Heart left ventricle (tissue), 16 donors: ENCODE measurements around the gene GABPA. TPM values are rescaled to one million over a fixed set of nuclear protein-coding genes. Genes with fewer than 3 reads are reported as not detected.

Source experiments
- ATAC-seq, 4 donors: fragments of 200-7000 bp; cut with Tn5 transposase; one replicate each; pipeline ENCODE4 v1.9.1; 2020 to 2022; ENCODE audit warnings: moderate library complexity in 4 of 4, mild to moderate bottlenecking in 3 of 4, moderate number of reproducible peaks in 1 of 4
- DNase-seq, 5 donors: peaks; one replicate each; pipeline ENCODE4 v3.0.0-alpha.2; 2020
- H3K27ac ChIP-seq, 12 donors: fragments of 200-600 bp; sonication (generic) in 4 of 12; one replicate each; pipeline versions ENCODE4 v1.5.0 to v1.8.0; 2016 to 2022; ENCODE audit warnings: mild to moderate bottlenecking in 2 of 12
- H3K27me3 ChIP-seq, 9 donors: fragments of 200-600 bp; sonication (generic) in 2 of 9; one replicate each; pipeline versions ENCODE4 v1.5.1 to v1.8.0; 2016 to 2022; ENCODE audit warnings: mild to moderate bottlenecking in 3 of 9
- H3K36me3 ChIP-seq, 9 donors: fragments of 200-600 bp; sonication (generic) in 2 of 9; one replicate each; pipeline versions ENCODE4 v1.5.0 to v1.8.0; 2018 to 2022; ENCODE audit warnings: mild to moderate bottlenecking in 2 of 9
- H3K4me1 ChIP-seq, 12 donors: fragments of 200-600 bp; sonication (generic) in 4 of 12; one replicate each; pipeline versions ENCODE4 v1.5.0 to v1.8.0; 2016 to 2022; ENCODE audit warnings: mild to moderate bottlenecking in 3 of 12
- H3K4me3 ChIP-seq, 12 donors: fragments of 200-600 bp; sonication (generic) in 4 of 12; one replicate each; pipeline versions ENCODE4 v1.5.0 to v1.8.0; 2017 to 2022; ENCODE audit warnings: mild to moderate bottlenecking in 9 of 12, moderate library complexity in 4 of 12
- H3K9me3 ChIP-seq, 12 donors: fragments of 200-600 bp; sonication (generic) in 4 of 12; one replicate each; pipeline versions ENCODE4 v1.5.0 to v1.8.0; 2016 to 2022; ENCODE audit warnings: mild to moderate bottlenecking in 1 of 12
- POLR2A ChIP-seq, 2 donors: fragments of 450-650 bp; IDR thresholded peaks; one replicate each; pipeline ENCODE4 v1.6.1; 2017; ENCODE audit warnings: antibody characterized with exemption in 2 of 2, mild to moderate bottlenecking in 2 of 2, moderate library complexity in 2 of 2
- WGBS, 4 donors: extraction: QIAGEN DNeasy Blood & Tissue Kit in 2 of 4; methylation state at CpG; one replicate each; pipeline versions ENCODE4 v1.1.5 to v1.1.7; 2013 to 2018; 5-methylcytosine and 5-hydroxymethylcytosine counted together
- intact Hi-C, 10 donors: fragments of 100-400 bp; cut with DNase I; formaldehyde crosslinking; loops; one replicate each; pipeline versions ENCODE4 v1.11.1 to v1.14.2; 2022
- polyA plus RNA-seq, 2 donors: library from polyadenylated mRNA; stranded (reverse); fragments of 200-250 nt; gene quantifications; one replicate each; pipeline ENCODE4 v1.2.3, GENCODE V29; 2013
- total RNA-seq, 9 donors: library from RNA; depleted of rRNA in 2 of 9; stranded (reverse); fragments of >200 nt in 2 of 9; fragmentation: NEBNext Ultra II Directional in 3 of 9; extraction: Animal tissue kit (Norgen Biotek cat#: 25700) in 3 of 9; gene quantifications; one replicate each; pipeline versions ENCODE4 v1.1.0 to v1.2.4, GENCODE V29; 2016 to 2023
- TF ChIP-seq, protein P1 (sequence below), 12 donors: fragments of 200-600 bp; sonication (generic) in 4 of 12; IDR thresholded peaks; one replicate each; pipeline versions ENCODE4 v1.5.0 to v1.8.0; 2018 to 2022; ENCODE audit warnings: antibody characterized with exemption in 12 of 12, mild to moderate bottlenecking in 5 of 12
- donor health status: ischemic (EF 13 %, LVEDD 7.1; RV severe dilation, severe dysfunction).
- donor health status: healthy with polysubstance abuse.
- donor health status: DM: no; HTN: yes; CAD: no.
- donor health status: DM: no; HTN: no; CAD: no.
- donor health status: ischemic (EF 25% LVEDD 6.9; RV normal size, moderate dysfunction).
- donor health status: ischemic (EF 25% LVEDD 5.7; RV mildly dilated, moderate dysfunction).
- donor health status: healthy.
- donor health status: DM: yes; HTN: yes; CAD: no.
- donor health status: ischemic (EF 35%, LVEDD 5.7; RV mildly dilated, moderate dysfunction).
- donor health status: nonischemic (EF 11% LVEDD 7.7; RV severe dilation, severe dysfunction).
- donor health status: DM: yes; HTN: yes; CAD: no.
- donor health status: PGD.
- donor health status: ischemic (EF 29% LVEDD 5.4; RV normal size, mild dysfunction).
- donor health status: nonischemic (EF 23%, LVEDD 6.1; RV moderate dilation, normal function).

GABPA gene
- total and polyA plus RNA-seq, 11 donors = 6.1 to 20.6 (median 14.8) TPM

DNA sequence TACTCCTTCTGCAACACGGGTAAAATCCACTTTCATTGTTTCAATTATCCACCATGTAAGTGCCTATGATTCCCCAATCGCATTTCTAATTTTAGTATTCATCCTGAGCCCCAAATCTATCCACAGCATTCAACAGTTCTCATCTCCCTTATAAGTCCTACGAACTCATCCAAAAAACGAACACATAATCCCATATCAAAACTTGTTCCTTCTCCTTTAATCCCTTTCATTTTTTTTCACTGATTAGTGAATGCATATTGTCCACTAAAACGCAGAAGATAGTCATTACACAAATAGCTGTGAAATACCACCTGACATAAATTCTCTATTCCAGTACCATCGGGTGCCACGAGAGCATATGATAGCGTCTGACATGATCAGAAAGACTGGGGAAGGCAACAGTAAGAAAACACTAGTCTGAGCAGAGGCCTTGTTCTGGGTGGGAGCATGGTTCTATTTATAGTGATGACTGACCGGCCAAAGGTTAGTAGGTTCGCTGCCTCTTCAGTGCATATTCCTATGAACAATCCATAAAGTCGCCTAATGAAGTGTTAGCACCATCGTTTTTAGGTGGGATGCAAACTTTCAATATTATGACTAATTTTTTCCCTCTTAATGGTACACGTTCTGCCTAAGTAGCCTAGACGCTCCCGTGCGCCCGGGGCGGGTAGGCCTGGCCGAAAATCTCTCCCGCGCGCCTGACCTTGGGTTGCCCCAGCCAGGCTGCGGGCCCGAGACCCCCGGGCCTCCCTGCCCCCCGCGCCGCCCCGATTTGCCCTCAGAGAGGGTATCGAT lies 716 bp upstream of the GABPA start:
- Histone ChIP-seq H3K4me3 (peak overlapping the region; percentile 69 to 98 (median 92)), H3K27me3 (no peaks in the 10 kb centered on the region), H3K27ac (peak overlapping the region; percentile 93 to 100 (median 99)), H3K4me1 (peaks cover 6 to 72% (median 59%) of the 10 kb centered on the region in 12 donors), H3K36me3 (peaks cover 0 to 22% (median 12%) of the 10 kb centered on the region in 9 donors), H3K9me3 (no peaks in the 10 kb centered on the region)
- intact Hi-C loops = loop anchor here in 4 of 10 donors (5.0 to 10.0 kb wide), 2 partner anchors 47 to 129 kb away; partner anchors contain the start of gene MRPL39 (in 3 of the 4)
- ATAC-seq = peak in 3 of 4 donors; percentile 10 to 50 (median 31)
- TF ChIP-seq, protein P1, sequence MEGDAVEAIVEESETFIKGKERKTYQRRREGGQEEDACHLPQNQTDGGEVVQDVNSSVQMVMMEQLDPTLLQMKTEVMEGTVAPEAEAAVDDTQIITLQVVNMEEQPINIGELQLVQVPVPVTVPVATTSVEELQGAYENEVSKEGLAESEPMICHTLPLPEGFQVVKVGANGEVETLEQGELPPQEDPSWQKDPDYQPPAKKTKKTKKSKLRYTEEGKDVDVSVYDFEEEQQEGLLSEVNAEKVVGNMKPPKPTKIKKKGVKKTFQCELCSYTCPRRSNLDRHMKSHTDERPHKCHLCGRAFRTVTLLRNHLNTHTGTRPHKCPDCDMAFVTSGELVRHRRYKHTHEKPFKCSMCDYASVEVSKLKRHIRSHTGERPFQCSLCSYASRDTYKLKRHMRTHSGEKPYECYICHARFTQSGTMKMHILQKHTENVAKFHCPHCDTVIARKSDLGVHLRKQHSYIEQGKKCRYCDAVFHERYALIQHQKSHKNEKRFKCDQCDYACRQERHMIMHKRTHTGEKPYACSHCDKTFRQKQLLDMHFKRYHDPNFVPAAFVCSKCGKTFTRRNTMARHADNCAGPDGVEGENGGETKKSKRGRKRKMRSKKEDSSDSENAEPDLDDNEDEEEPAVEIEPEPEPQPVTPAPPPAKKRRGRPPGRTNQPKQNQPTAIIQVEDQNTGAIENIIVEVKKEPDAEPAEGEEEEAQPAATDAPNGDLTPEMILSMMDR (IDR thresholded peaks at IDR 0.05) = no peak
- no peak for TF ChIP-seq POLR2A (IDR thresholded peaks at IDR 0.05)
- peak in 3 of 5 donors; percentile 30 to 52 (median 41) for DNase-seq
- 1 to 2% (median 2%) methylated on average over 18 to 30 of the region's 30 CpGs for WGBS, 4 donors

DNA sequence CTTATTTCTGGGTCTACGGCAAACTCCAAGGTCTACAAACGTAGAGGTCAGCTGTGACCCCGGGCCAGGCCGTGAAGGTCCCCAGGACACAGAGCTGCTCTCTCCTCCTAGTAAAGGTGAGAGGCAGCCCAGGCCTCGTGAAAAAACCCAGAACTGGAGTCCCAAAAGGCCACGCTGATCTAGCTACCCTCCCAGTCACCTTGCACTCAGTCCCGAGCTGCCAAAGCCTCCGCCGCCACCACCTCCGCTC lies 193 bp upstream of the GABPA start:
- intact Hi-C loops = loop anchor here in 4 of 10 donors (5.0 to 10.0 kb wide), 2 partner anchors 47 to 130 kb away; partner anchors contain the start of gene MRPL39 (in 3 of the 4)

DNA sequence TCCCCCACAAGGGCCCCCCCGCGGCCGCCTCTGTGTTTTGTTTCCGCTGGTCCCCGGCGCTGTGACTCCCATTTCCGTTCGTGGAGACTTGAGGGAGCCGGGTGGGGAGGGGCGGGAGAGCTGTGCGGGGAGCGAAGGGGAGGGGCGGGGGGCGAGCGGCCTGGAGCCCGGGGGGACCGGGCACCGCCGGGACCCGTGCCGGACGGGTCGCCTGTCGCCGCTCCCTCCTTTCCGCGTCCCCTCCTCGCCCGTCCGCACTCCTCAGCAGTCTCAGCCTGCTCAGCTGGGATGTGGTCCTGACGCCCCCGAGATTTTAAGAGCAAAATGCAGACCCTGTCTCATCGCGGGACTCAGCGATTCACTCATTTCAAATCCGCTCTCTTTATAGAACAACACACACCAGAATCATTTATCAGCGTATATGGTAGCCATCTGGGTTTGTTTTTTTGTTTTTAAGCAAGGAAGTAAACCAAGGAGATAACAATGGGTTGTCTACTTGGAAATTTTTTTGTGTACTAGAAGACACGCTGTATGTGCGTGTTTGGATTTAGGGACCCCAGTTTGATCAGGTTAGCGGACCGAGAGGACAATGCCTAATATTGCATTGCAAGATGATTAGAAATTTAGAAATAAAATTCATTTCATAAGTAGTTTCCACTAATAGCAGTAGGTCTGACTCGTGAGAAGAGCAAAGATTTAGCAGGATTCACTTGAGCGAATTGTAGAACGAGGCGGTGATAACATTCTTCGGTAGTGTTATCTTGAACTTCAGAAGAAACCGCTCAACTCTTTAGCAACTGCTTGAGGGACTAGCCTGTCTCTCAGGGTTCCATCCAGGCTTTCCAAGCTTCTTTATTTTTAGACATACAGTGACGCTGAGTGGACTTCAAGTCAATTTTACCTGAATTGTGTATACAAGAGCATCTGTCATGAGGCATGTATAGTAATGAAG lies 1.1 kb downstream of the GABPA start:
- peak; percentile 92 to 95 (median 93) for DNase-seq
- peaks cover 5 to 54% (median 47%) of the 10 kb centered on the region in 12 donors for H3K4me1 ChIP-seq
- peak overlapping the region; percentile 93 to 100 (median 99) for H3K27ac ChIP-seq
- no peaks in the 10 kb centered on the region for H3K27me3 ChIP-seq
- no peaks in the 10 kb centered on the region for H3K9me3 ChIP-seq
- intact Hi-C loops = loop anchor here in 4 of 10 donors (1.0 to 10.0 kb wide), 2 partner anchors 128 to 131 kb away; partner anchors contain the start of gene MRPL39 (in 3 of the 4)
- H3K36me3 ChIP-seq = peaks cover 0 to 5% (median 0%) of the 10 kb centered on the region in 9 donors
- peak overlapping the region; percentile 69 to 98 (median 92) for H3K4me3 ChIP-seq
- ATAC-seq = peak in 3 of 4 donors; percentile 55 to 79 (median 72)
- no peak for TF ChIP-seq POLR2A (IDR thresholded peaks at IDR 0.05)
- TF ChIP-seq, protein P1 (IDR thresholded peaks at IDR 0.05) = no peak
- 0 to 1% (median 1%) methylated on average over 22 to 48 of the region's 48 CpGs for WGBS, 4 donors

More for the DNA sequence above, 193 bp upstream of the GABPA start:
- peak overlapping the region; percentile 69 to 98 (median 92) for H3K4me3 ChIP-seq
- H3K4me1 ChIP-seq = peaks cover 6 to 66% (median 57%) of the 10 kb centered on the region in 12 donors
- H3K9me3 ChIP-seq = no peaks in the 10 kb centered on the region
- DNase-seq (peak in 1 of 5 donors; percentile 69), ATAC-seq (no peak)
- TF ChIP-seq POLR2A (IDR thresholded peaks at IDR 0.05) = peak; percentile 84 to 93
- TF ChIP-seq, protein P1 (IDR thresholded peaks at IDR 0.05) = no peak
- WGBS, 4 donors = 0 to 1% (median 0%) methylated on average over 6 to 10 of the region's 10 CpGs
- H3K27ac ChIP-seq = peak overlapping the region; percentile 93 to 100 (median 99)
- no peaks in the 10 kb centered on the region for H3K27me3 ChIP-seq
- H3K36me3 ChIP-seq = peaks cover 0 to 17% (median 7%) of the 10 kb centered on the region in 9 donors
